Mammary epithelial cell (primary cell): ENCODE measurements around the gene PLA2G2A.

Source experiments
- EZH2 ChIP-seq: IDR thresholded peaks from 2 replicates; pipeline ENCODE4 v1.6.1; 2012; ENCODE audit warnings: low read length, inconsistent platforms, borderline replicate concordance
- TF ChIP-seq, protein P1 (sequence below), 2 donors: IDR thresholded peaks in 1 of 2; conservative IDR thresholded peaks in 1 of 2; 2 replicates each; pipeline ENCODE4 v1.5.1; 2011 to 2012; ENCODE audit warnings: inconsistent platforms in 2 of 2, low read length in 2 of 2, mild to moderate bottlenecking in 2 of 2, control low read depth in 1 of 2, low read depth in 1 of 2; ENCODE audit not compliant: insufficient read depth in 1 of 2; ENCODE audit errors: extremely low read depth in 1 of 2

DNA sequence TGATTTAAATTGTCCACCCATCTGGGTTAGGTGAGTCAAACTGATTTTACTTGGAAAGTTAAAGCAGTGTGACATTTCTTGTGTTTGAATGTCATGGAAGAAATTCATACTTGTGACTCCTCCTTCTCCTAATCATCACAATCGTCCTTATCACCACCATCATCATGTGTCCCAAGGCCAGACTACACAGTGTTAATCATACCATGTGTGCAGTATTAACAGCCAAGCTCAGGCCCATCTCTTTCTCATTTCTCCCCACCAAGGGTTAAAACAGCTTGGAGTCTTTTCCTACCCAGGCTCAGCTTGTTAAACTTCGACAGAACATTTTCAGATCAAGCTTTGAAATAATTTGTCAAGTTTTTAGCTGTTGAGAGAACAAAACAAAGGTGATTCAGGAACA lies 33.5 kb downstream of the PLA2G2A start:
- TF ChIP-seq, protein P1, sequence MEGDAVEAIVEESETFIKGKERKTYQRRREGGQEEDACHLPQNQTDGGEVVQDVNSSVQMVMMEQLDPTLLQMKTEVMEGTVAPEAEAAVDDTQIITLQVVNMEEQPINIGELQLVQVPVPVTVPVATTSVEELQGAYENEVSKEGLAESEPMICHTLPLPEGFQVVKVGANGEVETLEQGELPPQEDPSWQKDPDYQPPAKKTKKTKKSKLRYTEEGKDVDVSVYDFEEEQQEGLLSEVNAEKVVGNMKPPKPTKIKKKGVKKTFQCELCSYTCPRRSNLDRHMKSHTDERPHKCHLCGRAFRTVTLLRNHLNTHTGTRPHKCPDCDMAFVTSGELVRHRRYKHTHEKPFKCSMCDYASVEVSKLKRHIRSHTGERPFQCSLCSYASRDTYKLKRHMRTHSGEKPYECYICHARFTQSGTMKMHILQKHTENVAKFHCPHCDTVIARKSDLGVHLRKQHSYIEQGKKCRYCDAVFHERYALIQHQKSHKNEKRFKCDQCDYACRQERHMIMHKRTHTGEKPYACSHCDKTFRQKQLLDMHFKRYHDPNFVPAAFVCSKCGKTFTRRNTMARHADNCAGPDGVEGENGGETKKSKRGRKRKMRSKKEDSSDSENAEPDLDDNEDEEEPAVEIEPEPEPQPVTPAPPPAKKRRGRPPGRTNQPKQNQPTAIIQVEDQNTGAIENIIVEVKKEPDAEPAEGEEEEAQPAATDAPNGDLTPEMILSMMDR (conservative IDR thresholded peaks at IDR 0.05 in 1 of 2, IDR thresholded peaks at IDR 0.05 in 1 of 2; ENCODE audit: extremely low read depth in 1 of 2, insufficient read depth in 1 of 2, low read depth in 1 of 2, low read length in 2 of 2), result no peak
- TF ChIP-seq EZH2, result no peak
